DOHH2 (cell line): Measurements from ENCODE around the gene MYH7B.

Experiments used
- H3F3A ChIP-seq: fragments of 200-600 bp; sonication (generic), shearing (Covaris generic); 2 replicates; pipeline ENCODE4 v1.6.0; 2016; ENCODE audit warnings: antibody characterized with exemption, mild to moderate bottlenecking; ENCODE audit not compliant: control insufficient read depth, insufficient read depth
- H3K27ac ChIP-seq: fragments of 200-600 bp; sonication (generic); 2 replicates; pipeline ENCODE4 v1.5.1; 2014; ENCODE audit warnings: low read depth, mild to moderate bottlenecking, low read length, moderate library complexity
- H3K27me3 ChIP-seq: fragments of 200-600 bp; sonication (generic); 2 replicates; pipeline ENCODE4 v1.6.1; 2014; ENCODE audit warnings: mild to moderate bottlenecking, low read length, mixed read lengths; ENCODE audit not compliant: control insufficient read depth
- H3K36me3 ChIP-seq: fragments of 200-600 bp; sonication (generic); 2 replicates; pipeline ENCODE4 v1.6.1; 2014; ENCODE audit warnings: mild to moderate bottlenecking, low read length, moderate library complexity, mixed read lengths; ENCODE audit not compliant: control insufficient read depth
- H3K4me1 ChIP-seq: fragments of 200-600 bp; sonication (generic); 2 replicates; pipeline ENCODE4 v1.6.1; 2014; ENCODE audit warnings: mild to moderate bottlenecking, low read length, mixed read lengths; ENCODE audit not compliant: control insufficient read depth
- H3K4me2 ChIP-seq: fragments of 200-600 bp; sonication (generic); 2 replicates; pipeline ENCODE4 v1.6.0; 2014; ENCODE audit warnings: mild to moderate bottlenecking, low read length, moderate library complexity
- H3K4me3 ChIP-seq: fragments of 200-600 bp; sonication (generic); 2 replicates; pipeline ENCODE4 v1.5.1; 2014; ENCODE audit warnings: mild to moderate bottlenecking, low read length, mixed read lengths
- H3K79me2 ChIP-seq: fragments of 200-600 bp; sonication (generic); 2 replicates; pipeline ENCODE4 v1.6.1; 2014; ENCODE audit warnings: mild to moderate bottlenecking, low read length, mixed read lengths; ENCODE audit not compliant: control insufficient read depth
- H3K9me2 ChIP-seq: fragments of 200-600 bp; sonication (generic); replicated peaks from 2 replicates; pipeline ENCODE4 v1.6.1; 2014; ENCODE audit warnings: mild to moderate bottlenecking, low read length, mixed read lengths; ENCODE audit not compliant: control insufficient read depth
- H3K9me3 ChIP-seq: fragments of 200-600 bp; sonication (generic); 2 replicates; pipeline ENCODE4 v1.6.1; 2014; ENCODE audit warnings: antibody characterized with exemption, low read length, mixed read lengths; ENCODE audit not compliant: control insufficient read depth, insufficient read depth
- H4K20me1 ChIP-seq: fragments of 200-600 bp; sonication (generic); 2 replicates; pipeline ENCODE4 v1.6.0; 2014; ENCODE audit warnings: low read depth, mild to moderate bottlenecking, antibody characterized with exemption, low read length, moderate library complexity; ENCODE audit not compliant: control insufficient read depth, insufficient read depth
- EZH2phosphoT487 ChIP-seq: fragments of 200-600 bp; sonication (generic); IDR thresholded peaks from 2 replicates; pipeline ENCODE4 v1.6.1; 2017; ENCODE audit warnings: borderline replicate concordance, mild to moderate bottlenecking, antibody characterized with exemption, low read length, moderate library complexity, mixed read lengths
- TF ChIP-seq, protein P1 (sequence below): fragments of 200-600 bp; sonication (generic); IDR thresholded peaks from one replicate; pipeline ENCODE4 v1.5.1; 2014; ENCODE audit warnings: antibody characterized with exemption, mild to moderate bottlenecking, low read depth, low read length; ENCODE audit not compliant: poor library complexity, severe bottlenecking

MYH7B gene

DNA sequence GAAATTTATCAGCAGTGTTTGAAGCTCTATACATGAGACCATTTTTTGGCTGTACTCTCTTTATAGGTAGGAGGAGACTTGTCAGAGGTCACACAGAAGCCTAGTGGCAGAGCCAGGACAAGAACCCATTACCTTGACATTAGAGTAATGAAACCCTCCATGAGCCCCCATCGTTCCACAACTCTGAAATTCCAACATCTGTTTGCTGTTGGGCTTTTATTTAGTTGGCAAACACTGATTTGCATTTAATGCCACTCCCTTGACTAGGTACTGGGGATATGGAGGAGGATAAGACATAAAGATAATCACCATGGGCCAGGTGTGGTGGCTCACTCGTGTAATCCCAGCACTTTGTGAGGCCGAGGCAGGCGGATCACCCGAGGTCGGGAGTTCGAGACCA, 1.7 kb upstream of the MYH7B start:
- H3K4me2 ChIP-seq: no peak overlapping the region
- no peak overlapping the region for H3K4me3 ChIP-seq
- peaks cover 10% of the 10 kb centered on the region for H3K79me2 ChIP-seq
- H3K27me3 ChIP-seq: no peaks in the 10 kb centered on the region
- peaks cover 31% of the 10 kb centered on the region for H3K4me1 ChIP-seq
- TF ChIP-seq, protein P1, sequence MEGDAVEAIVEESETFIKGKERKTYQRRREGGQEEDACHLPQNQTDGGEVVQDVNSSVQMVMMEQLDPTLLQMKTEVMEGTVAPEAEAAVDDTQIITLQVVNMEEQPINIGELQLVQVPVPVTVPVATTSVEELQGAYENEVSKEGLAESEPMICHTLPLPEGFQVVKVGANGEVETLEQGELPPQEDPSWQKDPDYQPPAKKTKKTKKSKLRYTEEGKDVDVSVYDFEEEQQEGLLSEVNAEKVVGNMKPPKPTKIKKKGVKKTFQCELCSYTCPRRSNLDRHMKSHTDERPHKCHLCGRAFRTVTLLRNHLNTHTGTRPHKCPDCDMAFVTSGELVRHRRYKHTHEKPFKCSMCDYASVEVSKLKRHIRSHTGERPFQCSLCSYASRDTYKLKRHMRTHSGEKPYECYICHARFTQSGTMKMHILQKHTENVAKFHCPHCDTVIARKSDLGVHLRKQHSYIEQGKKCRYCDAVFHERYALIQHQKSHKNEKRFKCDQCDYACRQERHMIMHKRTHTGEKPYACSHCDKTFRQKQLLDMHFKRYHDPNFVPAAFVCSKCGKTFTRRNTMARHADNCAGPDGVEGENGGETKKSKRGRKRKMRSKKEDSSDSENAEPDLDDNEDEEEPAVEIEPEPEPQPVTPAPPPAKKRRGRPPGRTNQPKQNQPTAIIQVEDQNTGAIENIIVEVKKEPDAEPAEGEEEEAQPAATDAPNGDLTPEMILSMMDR: no peak
- no peak for TF ChIP-seq EZH2phosphoT487
- H3K27ac ChIP-seq: no peak overlapping the region
- H3F3A ChIP-seq: no peaks in the 10 kb centered on the region
- no peaks in the 10 kb centered on the region for H4K20me1 ChIP-seq
- H3K36me3 ChIP-seq: peaks cover 25% of the 10 kb centered on the region
- H3K9me3 ChIP-seq: no peaks in the 10 kb centered on the region
- no peaks in the 10 kb centered on the region for H3K9me2 ChIP-seq

DNA sequence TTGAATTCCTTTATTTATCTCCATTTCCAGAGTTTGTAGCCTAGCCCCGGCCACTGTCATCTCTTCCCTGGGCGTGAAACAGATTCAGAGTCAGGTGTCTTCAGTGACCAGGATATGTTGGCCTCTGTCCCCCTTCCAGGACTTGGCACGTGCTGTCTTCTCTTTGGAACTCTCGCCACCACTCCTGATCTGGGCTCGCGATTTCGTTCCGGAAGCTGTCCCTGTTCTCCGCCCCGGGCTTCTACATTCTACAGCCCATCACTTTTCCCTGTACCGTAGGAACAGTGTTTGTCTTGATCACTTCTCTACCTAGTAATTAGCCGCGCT, 801 bp upstream of the MYH7B start:
- Histone ChIP-seq H3K4me3 (peak overlapping the region; percentile 93), H3K9me2 (no peaks in the 10 kb centered on the region), H3K27ac (peak overlapping the region; percentile 54)

DNA sequence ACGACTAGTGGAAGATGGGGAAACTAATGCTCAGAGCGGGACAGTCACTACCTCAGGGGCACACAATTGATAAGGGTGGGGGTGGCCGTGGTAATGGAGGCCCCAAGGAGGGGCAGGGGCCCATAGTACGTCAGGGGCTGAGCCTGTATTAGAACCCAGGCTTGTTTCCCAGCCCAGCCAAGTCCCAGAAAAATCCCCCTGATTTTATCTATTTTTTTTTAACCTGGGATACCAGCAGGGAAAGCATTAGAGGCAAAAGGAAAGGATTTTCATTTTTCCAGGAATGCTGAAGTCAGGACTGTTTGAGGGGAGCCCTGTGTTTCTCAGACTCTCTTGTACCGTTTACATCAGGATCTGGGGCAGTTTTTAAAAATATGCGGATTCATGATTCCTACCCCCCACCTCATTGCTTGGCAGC, 382 bp downstream of the MYH7B start:
- Histone ChIP-seq H3K36me3 (peaks cover 12% of the 10 kb centered on the region), H3K4me2 (peak overlapping the region; percentile 91), H3K27ac (no peak overlapping the region), H3K4me3 (peak overlapping the region; percentile 93), H4K20me1 (no peaks in the 10 kb centered on the region), H3K79me2 (peaks cover 10% of the 10 kb centered on the region), H3K9me2 (no peaks in the 10 kb centered on the region), H3K9me3 (no peaks in the 10 kb centered on the region), H3F3A (no peaks in the 10 kb centered on the region), H3K27me3 (no peaks in the 10 kb centered on the region), H3K4me1 (peaks cover 29% of the 10 kb centered on the region)
- TF ChIP-seq, protein P1: no peak
- TF ChIP-seq EZH2phosphoT487: no peak

More for the DNA sequence above, 801 bp upstream of the MYH7B start:
- H3K4me2 ChIP-seq: peak overlapping the region; percentile 91
- H3K79me2 ChIP-seq: peaks cover 10% of the 10 kb centered on the region
- no peaks in the 10 kb centered on the region for H3F3A ChIP-seq
- H3K27me3 ChIP-seq: no peaks in the 10 kb centered on the region
- TF ChIP-seq EZH2phosphoT487: no peak
- TF ChIP-seq, protein P1: no peak
- peaks cover 20% of the 10 kb centered on the region for H3K36me3 ChIP-seq
- H3K9me3 ChIP-seq: no peaks in the 10 kb centered on the region
- no peaks in the 10 kb centered on the region for H4K20me1 ChIP-seq
- H3K4me1 ChIP-seq: peaks cover 31% of the 10 kb centered on the region
